ENCODE data around the gene IGFBP3. TPM values are rescaled to one million over a fixed set of nuclear protein-coding genes. Genes with fewer than 3 reads are reported as not detected.
"Not testable (repeated sequence)": the region's sequence is repeated elsewhere in the genome, so short reads cannot be mapped to it uniquely, and the experiment has no call there.

The IGFBP3 gene, protein sequence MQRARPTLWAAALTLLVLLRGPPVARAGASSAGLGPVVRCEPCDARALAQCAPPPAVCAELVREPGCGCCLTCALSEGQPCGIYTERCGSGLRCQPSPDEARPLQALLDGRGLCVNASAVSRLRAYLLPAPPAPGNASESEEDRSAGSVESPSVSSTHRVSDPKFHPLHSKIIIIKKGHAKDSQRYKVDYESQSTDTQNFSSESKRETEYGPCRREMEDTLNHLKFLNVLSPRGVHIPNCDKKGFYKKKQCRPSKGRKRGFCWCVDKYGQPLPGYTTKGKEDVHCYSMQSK
- 150 TPM for total RNA-seq
- polyA plus RNA-seq = 183 TPM

- WGBS = under 1% methylated on average over 111 of the region's 111 CpGs
- Histone ChIP-seq H3K27ac (ENCODE audit: low read depth) (no peak within 1 kb of the TSS), H3K4me3 (ENCODE audit: low read depth, low read length) (peak within 1 kb of the TSS; percentile 56), H3K4me1 (ENCODE audit: insufficient read depth) (no peaks in the 10 kb centered on the region), H3K36me3 (ENCODE audit: insufficient read depth) (peaks cover 2% of the 10 kb centered on the region)
- no peak for DNase-seq (ENCODE audit: extremely low spot score)
Observed at GRCh38 chr7:45920502-45921380, at the start of gene IGFBP3. Gene IGFBP3, minus strand, starts transcription at chr7:45921272. Its CDS starts 132 bp downstream, at chr7:45921140.

GRCh38 chr7:45970454-45970853, 49.4 kb upstream of the IGFBP3 start:
- Histone ChIP-seq H3K27ac (ENCODE audit: low read depth) (no peak overlapping the region), H3K4me1 (ENCODE audit: insufficient read depth) (no peaks in the 10 kb centered on the region), H3K4me3 (ENCODE audit: low read depth, low read length) (no peak overlapping the region), H3K36me3 (ENCODE audit: insufficient read depth) (no peaks in the 10 kb centered on the region)
- DNase-seq (ENCODE audit: extremely low spot score) = no peak
- WGBS = 69% methylated on average over 2 of the region's 2 CpGs

DNA sequence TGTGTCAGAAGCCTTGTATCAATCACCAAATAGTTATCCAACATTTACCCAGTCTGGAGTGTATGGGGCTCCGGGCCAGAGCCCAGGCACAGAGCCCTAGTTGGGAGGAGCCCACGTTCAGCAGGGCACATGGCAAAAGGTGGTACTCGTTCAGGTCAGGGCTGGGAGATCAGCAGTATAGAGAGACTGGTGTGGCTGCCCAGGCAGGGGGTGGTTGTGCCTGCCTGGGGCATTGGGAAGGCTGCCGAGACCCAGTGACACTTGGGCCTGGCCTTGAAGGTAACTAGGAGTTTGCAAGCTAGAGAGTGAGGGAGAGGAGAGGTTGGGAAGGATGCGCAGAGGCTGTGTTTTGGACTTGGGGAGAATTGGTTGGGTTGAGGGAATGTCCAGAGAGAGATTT, 48.9 kb upstream of the IGFBP3 start:
- H3K36me3 ChIP-seq (ENCODE audit: insufficient read depth) = no peaks in the 10 kb centered on the region
- H3K27ac ChIP-seq (ENCODE audit: low read depth) = no peak overlapping the region
- WGBS = 92% methylated on average over 5 of the region's 5 CpGs
- DNase-seq (ENCODE audit: extremely low spot score) = no peak
- H3K4me1 ChIP-seq (ENCODE audit: insufficient read depth) = no peaks in the 10 kb centered on the region
- no peak overlapping the region for H3K4me3 ChIP-seq (ENCODE audit: low read depth, low read length)

GRCh38 chr7:45968856-45969541, 47.9 kb upstream of the IGFBP3 start:
- H3K4me3 ChIP-seq (ENCODE audit: low read depth, low read length) = no peak overlapping the region
- DNase-seq (ENCODE audit: extremely low spot score) = no peak
- no peaks in the 10 kb centered on the region for H3K4me1 ChIP-seq (ENCODE audit: insufficient read depth)
- no peaks in the 10 kb centered on the region for H3K36me3 ChIP-seq (ENCODE audit: insufficient read depth)
- H3K27ac ChIP-seq (ENCODE audit: low read depth) = no peak overlapping the region
- WGBS = 91% methylated on average over 10 of the region's 10 CpGs

GRCh38 chr7:45968312-45968711, 47.2 kb upstream of the IGFBP3 start:
- no peaks in the 10 kb centered on the region for H3K4me1 ChIP-seq (ENCODE audit: insufficient read depth)
- 88% methylated on average over 7 of the region's 7 CpGs for WGBS
- H3K27ac ChIP-seq (ENCODE audit: low read depth) = no peak overlapping the region
- H3K36me3 ChIP-seq (ENCODE audit: insufficient read depth) = no peaks in the 10 kb centered on the region
- no peak overlapping the region for H3K4me3 ChIP-seq (ENCODE audit: low read depth, low read length)
- no peak for DNase-seq (ENCODE audit: extremely low spot score)

- Histone ChIP-seq H3K27ac (ENCODE audit: low read depth) (no peak overlapping the region), H3K36me3 (ENCODE audit: insufficient read depth) (no peaks in the 10 kb centered on the region), H3K4me3 (ENCODE audit: low read depth, low read length) (no peak overlapping the region), H3K4me1 (ENCODE audit: insufficient read depth) (no peaks in the 10 kb centered on the region)
- 97% methylated on average over 5 of the region's 5 CpGs for WGBS
- no peak for DNase-seq (ENCODE audit: extremely low spot score)
Observed at GRCh38 chr7:45967591-45968157, 46.6 kb upstream of the IGFBP3 start.

- no peaks in the 10 kb centered on the region for H3K4me1 ChIP-seq (ENCODE audit: insufficient read depth)
- no peak overlapping the region for H3K4me3 ChIP-seq (ENCODE audit: low read depth, low read length)
- no peaks in the 10 kb centered on the region for H3K36me3 ChIP-seq (ENCODE audit: insufficient read depth)
- WGBS = 99% methylated on average over 6 of the region's 6 CpGs
- DNase-seq (ENCODE audit: extremely low spot score) = no peak
- no peak overlapping the region for H3K27ac ChIP-seq (ENCODE audit: low read depth)
Observed at GRCh38 chr7:45962861-45963260, 41.8 kb upstream of the IGFBP3 start.

DNA sequence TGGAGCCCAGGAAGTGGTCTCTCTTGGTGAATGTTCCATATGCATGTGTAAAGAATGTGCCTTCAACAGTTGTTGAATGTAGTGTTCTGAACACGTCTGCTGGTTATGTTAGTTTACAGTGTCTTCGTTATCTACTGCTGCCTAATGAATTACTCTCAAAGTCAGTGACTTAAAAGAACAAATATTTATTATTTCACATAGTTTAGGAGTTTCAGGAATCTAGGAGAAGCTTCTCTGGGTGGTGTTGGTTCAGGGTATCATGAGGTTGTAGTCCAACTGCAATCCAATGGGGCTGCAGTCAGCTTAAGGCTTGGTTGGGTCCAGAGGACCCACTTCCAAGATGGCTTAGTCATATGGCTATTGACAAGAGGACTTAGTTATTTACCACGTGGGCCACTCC, 36.6 kb upstream of the IGFBP3 start:
- no peaks in the 10 kb centered on the region for H3K36me3 ChIP-seq (ENCODE audit: insufficient read depth)
- DNase-seq (ENCODE audit: extremely low spot score) = no peak
- H3K4me1 ChIP-seq (ENCODE audit: insufficient read depth) = no peaks in the 10 kb centered on the region
- no peak overlapping the region for H3K4me3 ChIP-seq (ENCODE audit: low read depth, low read length)
- 85% methylated on average over 3 of the region's 3 CpGs for WGBS
- H3K27ac ChIP-seq (ENCODE audit: low read depth) = no peak overlapping the region

GRCh38 chr7:45955286-45955685, 34.2 kb upstream of the IGFBP3 start:
- H3K4me1 ChIP-seq (ENCODE audit: insufficient read depth) = no peaks in the 10 kb centered on the region
- H3K27ac ChIP-seq (ENCODE audit: low read depth) = no peak overlapping the region
- DNase-seq (ENCODE audit: extremely low spot score) = no peak
- H3K36me3 ChIP-seq (ENCODE audit: insufficient read depth) = no peaks in the 10 kb centered on the region
- WGBS = 97% methylated on average over 1 of the region's 1 CpG
- no peak overlapping the region for H3K4me3 ChIP-seq (ENCODE audit: low read depth, low read length)

GRCh38 chr7:45953055-45953454, 32.0 kb upstream of the IGFBP3 start:
- not testable (repeated sequence) for DNase-seq (ENCODE audit: extremely low spot score)

DNA sequence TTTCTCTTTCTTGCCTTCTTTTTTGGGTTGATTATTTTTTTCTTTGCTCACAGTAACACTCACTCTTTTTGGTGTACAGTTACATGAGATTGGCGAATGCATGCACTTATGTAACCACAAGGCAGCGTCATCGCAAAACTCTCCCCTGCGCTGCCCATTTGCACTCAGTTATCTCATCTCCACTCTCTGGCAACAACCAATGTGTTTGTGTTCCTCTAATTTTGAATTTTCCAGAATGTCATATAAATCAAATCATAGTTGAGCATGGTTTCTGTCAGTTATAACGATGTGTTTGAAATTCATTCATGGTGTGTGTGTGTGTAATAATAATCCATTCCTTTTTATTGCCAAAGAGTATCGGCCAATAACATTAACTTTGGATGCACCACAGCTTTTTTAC, 23.0 kb upstream of the IGFBP3 start:
- Histone ChIP-seq H3K4me3 (ENCODE audit: low read depth, low read length) (no peak overlapping the region), H3K4me1 (ENCODE audit: insufficient read depth) (no peaks in the 10 kb centered on the region), H3K27ac (ENCODE audit: low read depth) (no peak overlapping the region), H3K36me3 (ENCODE audit: insufficient read depth) (no peaks in the 10 kb centered on the region)
- WGBS = 76% methylated on average over 6 of the region's 6 CpGs
- DNase-seq (ENCODE audit: extremely low spot score) = no peak

More at GRCh38 chr7:45953055-45953454, 32.0 kb upstream of the IGFBP3 start:
- not testable (repeated sequence) for H3K4me3 ChIP-seq (ENCODE audit: low read depth, low read length); H3K4me1 ChIP-seq (ENCODE audit: insufficient read depth); H3K27ac ChIP-seq (ENCODE audit: low read depth); H3K36me3 ChIP-seq (ENCODE audit: insufficient read depth)
- WGBS = 94% methylated on average over 23 of the region's 23 CpGs

DNA sequence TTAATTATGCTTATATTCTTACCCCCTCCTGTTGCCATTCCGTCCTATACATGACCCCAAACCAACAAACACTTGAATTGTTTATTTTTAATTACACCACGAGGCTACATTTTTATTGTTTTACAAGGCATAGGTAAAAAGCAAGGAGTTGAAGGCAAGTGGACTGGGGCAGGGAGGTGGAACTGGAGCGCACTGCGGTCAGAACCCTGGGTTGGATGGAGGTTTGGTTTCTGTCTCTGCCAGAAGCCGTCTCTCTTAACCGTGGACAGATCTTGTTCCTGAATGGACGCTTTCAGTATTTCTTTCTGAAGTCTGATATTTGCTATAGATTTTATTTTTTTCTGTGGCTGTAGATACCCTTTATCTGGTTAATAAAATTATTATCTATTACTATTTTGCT, 19.9 kb upstream of the IGFBP3 start:
- H3K4me3 ChIP-seq (ENCODE audit: low read depth, low read length) = no peak overlapping the region
- no peak overlapping the region for H3K27ac ChIP-seq (ENCODE audit: low read depth)
- H3K4me1 ChIP-seq (ENCODE audit: insufficient read depth) = no peaks in the 10 kb centered on the region
- WGBS = 64% methylated on average over 7 of the region's 7 CpGs
- no peak for DNase-seq (ENCODE audit: extremely low spot score)
- no peaks in the 10 kb centered on the region for H3K36me3 ChIP-seq (ENCODE audit: insufficient read depth)

DNA sequence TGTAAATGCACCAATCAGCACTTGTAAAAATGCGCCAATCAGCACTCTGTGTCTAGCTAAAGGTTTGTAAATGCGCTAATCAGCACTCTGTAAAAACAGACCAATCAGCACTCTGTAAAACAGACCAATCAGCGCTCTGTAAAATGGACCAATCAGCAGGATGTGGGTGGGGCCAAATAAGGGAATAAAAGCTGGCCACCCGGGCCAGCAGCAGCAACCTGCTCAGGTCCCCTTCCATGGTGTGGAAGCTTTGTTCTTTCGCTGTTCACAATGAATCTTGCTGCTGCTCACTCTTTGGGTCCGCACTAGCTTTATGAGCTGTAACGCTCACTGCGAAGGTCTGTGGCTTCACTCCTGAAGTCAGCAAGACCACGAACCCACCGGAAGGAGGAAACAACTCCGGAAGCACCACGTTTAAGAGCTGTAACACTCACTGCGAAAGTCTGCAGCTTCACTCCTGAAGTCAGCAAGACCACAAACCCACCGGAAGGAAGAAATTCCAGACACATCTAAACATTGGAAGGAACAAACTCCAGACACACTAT, 19.2 kb upstream of the IGFBP3 start:
- not testable (repeated sequence) for H3K4me1 ChIP-seq (ENCODE audit: insufficient read depth); H3K36me3 ChIP-seq (ENCODE audit: insufficient read depth); H3K4me3 ChIP-seq (ENCODE audit: low read depth, low read length); H3K27ac ChIP-seq (ENCODE audit: low read depth); DNase-seq (ENCODE audit: extremely low spot score)
- 86% methylated on average over 14 of the region's 14 CpGs for WGBS

Data from urinary bladder (tissue), 4 donors.